IMR-90 (cell line): ENCODE measurements around the gene SOD1.

Experiments
- CEBPB ChIP-seq: IDR thresholded peaks from 2 replicates; pipeline ENCODE4 v1.6.1; 2012; ENCODE audit warnings: low read depth, low read length, improper control_type of control experiment
- CTCF ChIP-seq: conservative IDR thresholded peaks from 2 replicates; pipeline ENCODE4 v1.5.1; 2012; ENCODE audit warnings: mild to moderate bottlenecking, low read depth, low read length, improper control_type of control experiment
- POLR2A ChIP-seq: IDR thresholded peaks from 2 replicates; pipeline ENCODE4 v1.6.1; 2012; ENCODE audit warnings: mild to moderate bottlenecking, low read depth, low read length

DNA sequence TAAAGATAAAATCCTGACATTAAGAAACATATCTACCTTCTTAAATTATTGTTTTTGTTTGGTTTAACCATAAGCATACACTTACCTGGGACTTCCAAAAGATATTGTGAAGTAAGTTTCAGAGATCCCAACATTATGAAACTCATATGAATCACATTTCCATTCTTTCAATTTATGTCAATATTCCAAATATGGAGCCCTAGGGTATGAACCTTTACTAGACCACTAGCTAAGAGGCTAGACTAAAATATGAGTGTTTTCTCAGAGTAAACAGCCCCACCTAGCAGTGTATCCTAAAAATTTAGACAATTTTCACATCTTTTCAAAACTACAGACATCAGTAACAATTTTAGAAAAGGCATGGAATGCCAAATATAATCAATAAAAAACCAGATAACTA lies 48.0 kb downstream of the SOD1 start:
- no peak for TF ChIP-seq CEBPB
- TF ChIP-seq CTCF, result no peak
- TF ChIP-seq POLR2A, result no peak
